Smooth muscle cell of the brain vasculature (primary cell): ENCODE measurements around the gene TXNL4A.
"Not testable (repeated sequence)": the region's sequence is repeated elsewhere in the genome, so short reads cannot be mapped to it uniquely, and the experiment has no call there.

Source experiments
- DNase-seq: peaks from one replicate; pipeline ENCODE4 v3.0.0-alpha.2; 2012; ENCODE audit warnings: low read depth, low spot score

TXNL4A gene

DNA sequence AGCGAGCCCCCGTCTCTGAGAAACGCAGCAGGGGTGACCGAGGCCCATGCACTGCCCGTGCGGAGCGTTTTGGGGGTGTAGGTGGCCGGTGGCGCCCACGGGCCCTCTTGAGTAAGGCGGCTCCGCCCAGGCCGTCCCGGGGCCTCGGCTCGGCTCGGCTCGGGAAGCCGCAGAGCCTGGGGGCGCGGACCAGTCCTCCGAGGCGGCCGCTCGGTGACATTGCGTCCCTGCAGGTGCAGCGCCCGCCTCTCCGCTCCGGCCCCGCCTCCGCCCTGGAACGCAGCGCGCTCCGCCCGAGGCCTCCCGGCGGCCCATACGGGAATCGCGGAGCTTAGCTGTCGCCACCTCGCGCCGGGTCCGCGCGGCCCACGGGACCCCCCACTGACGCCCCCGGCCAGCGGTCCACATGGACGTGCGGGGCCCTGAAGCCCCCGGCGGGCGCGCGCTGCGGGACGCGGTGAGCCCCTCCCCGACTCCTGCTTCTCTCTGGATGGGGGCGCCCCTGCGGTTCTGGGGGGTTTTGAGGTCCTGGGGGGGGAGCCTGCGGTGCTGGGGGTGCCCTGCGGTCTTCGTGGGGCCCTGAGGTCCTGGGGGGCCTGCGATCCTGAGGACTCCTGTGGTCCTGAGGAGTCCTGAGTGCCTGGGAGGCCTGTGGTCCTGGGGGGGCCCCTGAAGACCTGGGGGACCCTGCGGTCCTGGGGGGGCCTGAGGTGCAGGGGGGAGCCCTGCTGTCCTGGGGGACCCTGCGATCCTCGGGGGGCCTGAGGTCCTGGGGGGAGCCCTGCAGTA is 23.8 kb downstream of the TXNL4A start, which contains the start of gene HSBP1L1:
Gene HSBP1L1 (plus strand): TSS at position 314 of the 789 bp plus-strand sequence. CDS start 93 bp downstream, at position 407.
- DNase-seq = no peak

DNA sequence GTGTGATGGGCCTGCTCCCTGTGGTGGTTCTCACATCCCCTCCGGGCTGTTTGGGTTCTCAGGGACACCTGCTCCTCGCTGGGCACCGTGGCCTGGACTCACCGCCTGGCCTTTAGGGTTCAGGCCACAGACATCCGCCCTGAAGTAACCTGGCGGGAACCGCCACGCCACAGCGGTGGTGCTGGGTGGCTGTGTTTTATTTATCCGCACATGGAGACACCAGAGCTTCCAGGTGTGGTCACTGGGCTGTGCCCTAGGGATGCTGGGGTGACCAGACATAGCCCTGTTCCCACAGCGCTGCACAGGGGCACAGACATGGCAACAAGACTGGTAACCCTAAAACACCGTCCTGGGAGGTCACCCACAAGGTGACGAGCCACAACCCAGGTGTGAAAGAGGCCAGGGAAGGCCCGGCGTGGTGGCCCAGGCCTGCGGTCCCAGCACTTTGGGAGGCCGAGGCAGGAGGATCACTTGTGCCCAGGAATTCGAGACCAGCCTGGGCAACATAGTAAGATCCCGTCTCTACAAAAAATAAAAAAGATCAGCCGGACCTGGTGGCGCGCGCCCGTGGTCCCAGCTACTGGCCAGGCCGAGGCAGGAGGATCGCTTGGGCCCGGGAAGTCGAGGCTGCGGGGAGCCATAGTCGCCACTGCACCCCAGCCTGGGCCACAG is 24.6 kb downstream of the TXNL4A start:
- DNase-seq = no peak

DNA sequence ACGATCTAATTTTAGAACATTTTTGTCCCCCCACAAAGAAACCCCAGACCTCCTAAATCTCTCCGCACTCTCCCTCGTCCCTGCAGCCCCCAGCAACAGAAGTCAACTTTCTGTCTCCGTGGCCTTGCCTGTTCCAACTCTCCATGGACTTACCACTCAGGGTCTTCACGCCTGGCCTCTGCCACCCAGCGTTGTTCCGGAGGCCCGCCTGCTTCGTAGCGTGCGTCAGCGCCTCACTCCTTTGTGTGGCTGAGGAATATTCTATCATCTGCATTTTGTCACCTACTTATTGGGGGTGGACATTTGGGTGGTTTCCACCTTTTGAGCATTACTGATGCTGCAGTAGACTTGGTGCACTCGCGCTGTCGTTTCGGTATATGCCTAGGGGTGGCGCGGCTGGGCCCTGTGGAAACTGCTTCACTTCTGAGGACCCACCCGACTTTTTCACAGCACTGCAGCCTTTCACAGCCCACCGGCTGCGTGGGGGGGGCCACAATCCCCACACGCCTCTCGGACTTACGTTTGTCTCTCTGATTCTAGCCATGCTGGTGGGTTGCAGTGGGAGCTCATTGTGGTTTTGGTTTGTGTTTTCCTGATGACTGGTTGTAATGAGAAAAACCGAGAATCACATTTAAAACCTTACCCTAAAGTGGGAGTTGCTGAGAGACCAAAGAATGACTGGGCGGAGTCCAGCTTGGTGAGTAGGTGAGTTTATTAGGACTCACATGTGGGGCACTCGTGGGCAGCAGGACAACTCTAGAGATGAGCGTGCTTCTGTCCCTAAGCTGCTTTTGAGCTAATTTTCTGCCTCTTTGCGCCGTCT is 25.3 kb downstream of the TXNL4A start:
- DNase-seq = no peak

DNA sequence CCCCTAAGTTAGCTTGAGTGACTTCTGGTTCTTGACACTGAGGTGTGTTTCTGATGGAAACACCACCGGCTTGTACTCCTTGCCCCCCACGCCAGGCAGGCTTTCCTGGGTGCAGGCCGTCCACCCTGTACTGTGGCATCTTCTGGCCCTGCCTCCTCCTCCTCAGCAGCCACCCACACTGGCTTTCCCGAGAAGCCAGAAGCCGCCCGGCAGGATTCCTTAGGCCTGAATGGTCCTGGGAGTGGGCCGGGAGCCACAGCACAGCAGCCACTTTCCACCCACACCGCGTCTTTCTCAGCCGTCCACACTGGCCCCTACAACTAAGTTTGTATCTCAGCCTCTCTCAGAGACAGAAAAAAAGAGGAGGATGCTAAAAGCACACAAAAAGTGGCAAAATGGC is 26.1 kb downstream of the TXNL4A start:
- no peak for DNase-seq

DNA sequence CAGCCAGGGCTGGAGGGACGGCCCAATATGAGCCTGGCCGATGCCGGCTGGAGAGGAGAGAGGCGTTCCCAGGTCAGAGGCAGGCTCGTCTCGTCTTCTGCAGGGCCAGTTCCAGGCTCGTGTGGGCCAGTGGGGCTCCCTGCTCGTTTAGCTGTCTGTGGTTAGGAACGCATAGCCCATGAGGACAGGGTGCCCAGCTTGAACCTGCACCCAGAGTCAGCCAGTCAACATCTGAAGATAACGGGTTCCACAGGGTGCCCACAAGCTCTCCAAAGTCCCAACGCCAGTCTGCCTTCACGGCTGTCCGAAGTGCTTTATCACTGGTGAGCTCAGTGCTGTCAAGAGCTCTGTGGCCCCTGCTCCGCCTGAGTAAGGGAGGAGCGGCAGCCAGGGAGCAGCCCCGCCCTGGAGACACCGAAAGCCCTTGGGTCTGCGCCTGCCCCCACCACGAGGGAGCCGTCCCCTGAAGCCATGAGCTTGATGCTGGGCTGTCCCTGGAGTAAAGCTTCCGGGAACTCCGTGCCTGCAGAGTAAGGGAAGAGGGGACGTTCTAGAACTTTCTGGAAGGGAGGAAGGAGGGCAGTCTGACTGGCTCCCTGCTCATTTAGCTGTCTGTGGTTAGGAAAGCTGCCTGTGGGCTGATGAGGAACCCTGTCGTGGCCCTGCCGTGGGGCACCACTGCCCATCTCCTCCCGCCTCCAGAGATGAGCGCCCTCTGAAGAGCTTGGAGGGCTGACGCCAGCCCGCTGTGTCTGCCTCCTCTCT is 26.7 kb downstream of the TXNL4A start:
- DNase-seq = no peak

DNA sequence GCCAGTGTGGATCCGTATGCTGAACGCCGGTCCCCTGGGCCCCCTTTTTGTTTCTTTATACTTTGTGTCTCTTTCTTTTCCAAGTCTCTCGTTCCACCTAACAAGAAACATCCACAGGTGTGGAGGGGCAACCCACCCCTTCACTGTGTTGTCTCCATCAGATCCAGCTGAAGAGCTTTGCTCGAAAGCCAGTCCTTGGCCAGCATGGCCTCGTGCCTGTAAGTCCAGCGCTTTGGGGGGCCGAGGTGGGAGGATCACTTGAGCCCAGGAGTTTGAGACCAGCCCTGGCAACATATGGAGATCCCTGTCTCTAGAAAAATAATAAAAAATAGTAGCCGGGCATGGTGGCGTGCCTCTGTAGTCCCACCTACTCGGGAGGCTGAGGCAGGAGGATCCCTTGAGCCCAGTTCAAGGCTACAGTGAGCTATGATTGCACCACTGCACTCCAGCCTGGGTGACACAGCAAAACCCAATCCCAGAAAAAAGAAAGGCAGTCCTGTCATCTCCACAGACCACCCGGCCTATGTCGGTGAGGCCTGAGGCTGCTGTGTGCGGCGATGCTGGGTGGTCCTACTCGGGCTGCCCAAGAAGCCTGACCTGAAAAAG is 27.3 kb downstream of the TXNL4A start:
- no peak for DNase-seq

DNA sequence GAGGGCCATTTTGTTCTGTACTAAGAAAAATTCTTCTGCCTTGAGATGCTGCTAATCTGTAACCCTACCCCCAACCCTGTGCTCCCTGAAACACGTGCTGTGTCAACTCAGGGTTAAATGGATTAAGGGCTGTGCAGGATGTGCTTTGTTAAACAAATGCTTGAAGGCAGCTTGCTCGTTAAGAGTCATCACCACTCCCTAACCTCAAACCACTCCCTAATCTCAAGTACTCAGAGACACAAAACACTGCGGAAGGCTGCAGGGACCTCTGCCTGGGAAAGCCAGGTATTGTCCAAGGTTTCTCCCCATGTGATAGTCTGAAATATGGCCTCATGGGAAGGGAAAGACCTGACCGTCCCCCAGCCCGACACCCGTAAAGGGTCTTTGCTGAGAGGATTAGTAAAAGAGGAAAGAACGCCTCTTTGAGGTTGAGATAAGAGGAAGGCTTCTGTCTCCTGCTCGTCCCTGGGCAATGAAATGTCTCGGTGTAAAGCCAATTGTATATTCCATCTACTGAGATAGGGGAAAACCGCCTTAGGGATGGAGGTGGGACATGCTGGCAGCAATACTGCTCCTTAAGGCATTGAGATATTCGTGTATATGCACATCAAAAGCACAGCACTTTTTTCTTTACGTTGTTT is 28.1 kb downstream of the TXNL4A start:
- DNase-seq = not testable (repeated sequence)

DNA sequence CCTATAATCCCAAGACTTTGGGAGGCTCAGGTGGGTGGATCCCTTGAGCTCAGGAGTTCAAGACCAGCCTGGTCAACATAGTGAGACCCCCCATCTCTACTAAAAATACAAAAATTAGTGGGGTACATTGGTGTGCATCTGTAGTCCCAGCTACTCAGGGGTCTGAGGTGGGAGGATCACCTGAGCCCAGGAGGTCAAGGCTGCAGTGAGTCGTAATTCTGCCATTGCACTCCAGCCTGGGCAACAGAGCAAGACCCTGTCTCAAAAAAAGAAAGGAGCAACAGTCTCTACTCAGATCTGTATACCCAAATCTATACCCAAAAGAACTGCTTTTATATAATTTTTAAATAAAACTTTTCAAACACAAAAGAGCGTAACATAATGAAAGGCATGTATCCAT is 29.4 kb downstream of the TXNL4A start:
- no peak for DNase-seq

DNA sequence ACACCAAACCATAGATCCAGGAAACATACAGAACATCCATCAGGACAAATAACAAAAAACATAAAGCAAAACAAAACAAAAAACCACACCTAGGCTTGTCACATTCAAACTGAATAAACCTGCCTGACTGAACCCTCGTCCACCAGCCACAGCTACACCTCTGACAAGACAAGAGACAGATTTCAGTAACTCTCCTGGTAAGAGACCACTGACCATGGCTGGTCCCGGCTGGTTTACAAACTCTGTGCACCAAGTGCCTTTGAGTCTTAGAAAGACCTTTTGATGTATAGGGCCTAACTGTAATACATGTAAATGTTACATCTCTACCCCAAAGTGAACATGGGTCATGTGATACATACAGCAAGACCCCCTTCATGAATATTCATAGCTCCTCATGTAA is 32.1 kb downstream of the TXNL4A start:
- DNase-seq = no peak

DNA sequence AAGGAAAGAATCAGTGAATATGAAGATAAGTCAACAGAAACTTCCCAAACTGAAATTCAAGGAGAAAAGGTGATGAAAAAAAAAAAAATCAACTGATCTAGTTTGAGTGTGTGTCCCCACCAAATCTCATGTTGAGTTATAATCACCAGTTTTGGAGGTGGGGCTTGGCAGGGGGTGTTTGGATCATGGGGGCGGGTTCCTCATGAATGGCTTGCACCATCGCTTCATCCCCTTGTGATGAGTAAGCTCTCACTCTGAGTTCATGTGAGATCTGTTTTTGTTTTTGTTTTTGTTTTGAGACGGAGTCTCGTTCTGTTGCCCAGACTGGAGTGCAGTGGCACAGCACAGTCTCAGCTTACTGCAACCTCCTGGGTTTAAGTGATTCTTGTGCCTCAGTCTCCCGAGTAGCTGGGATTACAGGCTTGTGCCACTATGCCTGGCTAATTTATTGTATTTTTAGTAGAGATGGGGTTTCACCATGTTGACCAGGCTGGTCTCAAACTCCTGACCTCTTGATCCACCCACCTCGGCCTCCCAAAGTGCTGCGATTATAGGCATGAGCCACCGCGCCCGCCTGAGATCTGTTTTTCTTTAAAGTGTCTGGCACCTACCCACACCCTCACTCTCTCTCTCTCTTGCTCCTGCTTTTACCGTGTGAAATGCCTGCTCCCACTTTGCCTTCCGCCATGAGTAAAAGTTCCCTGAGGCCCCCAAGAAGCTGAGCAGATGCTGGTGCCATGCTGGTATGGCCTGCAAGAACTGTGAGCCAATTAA is 32.9 kb downstream of the TXNL4A start:
- DNase-seq = no peak

DNA sequence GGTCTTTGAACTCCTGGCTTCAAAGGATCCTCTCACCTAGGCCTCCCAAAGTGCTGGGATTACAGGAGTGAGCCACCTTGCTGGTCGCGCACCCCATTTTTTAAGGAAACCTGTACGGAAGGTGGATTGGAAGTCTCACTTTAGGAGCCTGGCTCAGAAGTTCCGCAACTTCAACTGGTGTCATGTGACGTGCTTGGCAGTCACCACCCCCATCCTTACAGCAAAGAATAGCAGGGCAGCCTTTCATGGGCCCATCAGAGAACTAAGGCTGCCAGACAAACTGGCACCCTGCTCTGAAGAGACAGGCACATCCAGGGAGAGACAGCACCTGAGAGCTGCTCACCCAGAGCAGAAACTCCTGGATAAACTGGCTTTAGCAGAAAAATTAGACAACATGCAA is 33.6 kb downstream of the TXNL4A start:
- DNase-seq = no peak

DNA sequence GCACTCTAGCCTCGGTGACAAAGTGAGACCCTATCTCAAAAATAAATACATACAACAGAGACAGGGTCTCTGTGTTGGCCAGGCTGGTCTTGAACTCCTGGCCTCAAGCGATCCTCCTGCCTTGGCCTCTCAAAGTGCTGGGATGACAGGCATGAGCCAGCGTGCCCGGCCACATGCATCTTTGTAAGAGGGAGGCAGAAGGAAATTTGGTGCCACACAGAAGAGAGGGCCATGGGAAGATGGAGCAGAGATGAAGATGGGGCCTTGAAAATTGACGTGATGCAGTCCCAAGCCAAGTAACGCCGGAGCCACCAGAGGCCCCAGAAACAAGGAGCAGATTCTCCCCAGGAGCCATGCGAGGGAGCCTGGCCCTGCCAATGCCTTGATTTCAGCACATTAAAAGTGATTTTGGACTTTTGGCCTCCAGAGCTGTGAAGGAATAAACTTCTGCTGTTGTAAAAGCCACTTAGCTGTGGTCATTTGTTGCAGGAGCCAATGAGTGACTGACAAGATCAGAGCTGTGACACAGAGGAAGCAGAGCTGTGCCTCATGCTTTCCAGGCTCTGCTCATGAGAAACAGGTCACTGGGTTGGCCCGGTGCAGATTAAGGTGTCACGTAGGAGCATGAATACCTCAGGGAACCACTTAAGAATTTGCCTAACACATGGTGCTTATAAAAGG is 34.3 kb downstream of the TXNL4A start:
- no peak for DNase-seq

DNA sequence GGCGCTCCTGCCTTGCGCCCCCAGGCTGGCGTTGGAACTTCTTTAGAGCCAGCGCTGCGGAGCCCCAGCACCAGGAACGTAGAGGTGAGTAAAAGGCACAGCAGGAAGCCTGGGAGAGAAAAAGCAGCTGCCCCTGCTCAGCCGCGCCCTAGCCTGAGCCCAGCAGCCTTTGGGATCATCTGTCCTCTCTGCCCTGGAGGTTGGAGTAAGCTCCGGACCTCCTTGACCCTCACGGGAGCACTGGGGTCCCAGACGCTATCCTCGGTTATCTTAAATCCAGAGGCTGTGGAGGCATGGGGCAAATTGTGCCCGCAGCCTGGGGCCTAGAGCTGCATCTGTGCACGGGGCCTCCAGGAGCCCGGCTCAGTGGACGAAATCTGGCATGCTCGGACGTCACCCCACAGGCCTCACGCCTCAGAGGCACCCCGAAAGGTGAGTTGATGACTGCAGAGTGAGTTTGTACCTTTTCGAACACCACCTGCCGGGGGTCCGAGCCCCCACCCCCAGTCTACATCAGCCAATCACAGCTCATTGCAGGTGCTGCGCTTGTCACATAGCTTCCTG is 35.3 kb downstream of the TXNL4A start:
- no peak for DNase-seq

DNA sequence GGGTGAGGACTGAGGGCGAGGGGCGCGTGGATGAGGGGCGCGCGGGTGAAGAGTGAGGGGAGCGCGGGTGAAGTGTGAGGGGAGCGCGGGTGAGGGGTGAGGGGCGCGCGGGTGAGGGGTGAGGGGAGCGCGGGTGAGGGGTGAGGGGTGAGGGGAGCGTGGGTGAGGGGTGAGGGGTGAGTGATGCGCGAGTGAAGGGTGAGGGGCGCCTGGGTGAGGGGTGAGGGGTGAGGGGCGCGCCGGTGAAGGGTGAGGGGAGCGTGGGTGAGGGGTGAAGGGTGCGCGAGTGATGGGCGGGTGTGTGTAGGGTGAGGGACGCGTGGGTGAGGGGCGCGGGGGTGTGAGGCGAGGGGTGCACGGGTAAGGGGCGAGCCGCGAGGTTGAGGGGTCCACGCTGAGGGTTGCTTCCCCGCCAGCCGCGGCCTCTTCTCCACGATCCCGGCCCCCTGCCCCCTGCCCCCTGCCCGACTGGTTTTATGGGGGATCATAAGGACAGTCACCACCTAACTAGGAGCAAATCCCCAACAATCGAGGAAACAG is 35.8 kb downstream of the TXNL4A start:
- DNase-seq = no peak

DNA sequence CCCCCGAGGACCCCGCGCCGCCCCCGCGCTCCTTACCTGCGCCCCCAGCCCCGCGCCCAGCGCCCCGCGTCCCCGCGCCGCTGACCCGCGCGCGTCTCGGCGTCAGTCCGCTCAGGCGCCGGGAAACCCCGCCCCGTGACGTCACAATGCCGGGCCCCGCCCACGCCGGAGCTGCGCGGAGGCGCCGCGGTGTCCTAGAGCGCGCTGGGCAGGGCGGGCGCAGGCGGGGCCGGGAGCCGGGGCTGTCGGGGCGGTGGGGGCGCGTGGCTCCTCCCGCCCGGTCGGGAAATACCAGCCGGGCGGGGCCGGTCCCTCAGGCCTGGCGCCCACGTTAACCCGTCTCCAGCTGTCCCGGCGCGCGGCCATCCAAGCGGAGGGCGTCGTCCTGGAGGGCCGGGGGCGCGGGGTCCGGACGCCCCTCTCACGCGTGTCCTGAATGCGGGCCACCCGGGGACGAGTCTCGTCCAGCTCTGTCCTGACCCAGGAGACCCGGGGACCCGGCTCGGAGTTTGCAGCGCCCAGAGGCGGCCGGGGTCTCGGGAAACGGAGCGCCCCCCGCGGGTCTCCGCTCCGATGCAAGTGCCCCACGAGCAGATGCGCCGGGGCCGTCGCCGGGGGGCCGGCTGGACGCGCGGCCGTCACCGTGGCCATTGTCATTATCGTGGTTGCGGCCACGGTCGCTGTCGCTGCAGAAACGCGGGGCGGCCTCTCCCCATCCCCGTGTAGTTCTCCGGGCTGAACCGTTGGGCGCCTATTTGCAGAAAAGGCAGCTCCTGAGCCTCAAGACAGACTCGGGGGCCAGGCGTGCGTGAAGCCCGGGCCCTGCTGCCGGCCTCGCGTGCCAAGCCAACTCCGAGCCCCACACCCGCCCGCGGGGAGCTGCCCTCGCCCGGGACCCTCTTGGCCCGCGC is 36.6 kb downstream of the TXNL4A start, which contains the start of gene SLC66A2:
Gene SLC66A2 (minus strand): TSS at position 109 of the 911 bp plus-strand sequence. CDS start 727 bp downstream, outside the sequence.
- DNase-seq = no peak

DNA sequence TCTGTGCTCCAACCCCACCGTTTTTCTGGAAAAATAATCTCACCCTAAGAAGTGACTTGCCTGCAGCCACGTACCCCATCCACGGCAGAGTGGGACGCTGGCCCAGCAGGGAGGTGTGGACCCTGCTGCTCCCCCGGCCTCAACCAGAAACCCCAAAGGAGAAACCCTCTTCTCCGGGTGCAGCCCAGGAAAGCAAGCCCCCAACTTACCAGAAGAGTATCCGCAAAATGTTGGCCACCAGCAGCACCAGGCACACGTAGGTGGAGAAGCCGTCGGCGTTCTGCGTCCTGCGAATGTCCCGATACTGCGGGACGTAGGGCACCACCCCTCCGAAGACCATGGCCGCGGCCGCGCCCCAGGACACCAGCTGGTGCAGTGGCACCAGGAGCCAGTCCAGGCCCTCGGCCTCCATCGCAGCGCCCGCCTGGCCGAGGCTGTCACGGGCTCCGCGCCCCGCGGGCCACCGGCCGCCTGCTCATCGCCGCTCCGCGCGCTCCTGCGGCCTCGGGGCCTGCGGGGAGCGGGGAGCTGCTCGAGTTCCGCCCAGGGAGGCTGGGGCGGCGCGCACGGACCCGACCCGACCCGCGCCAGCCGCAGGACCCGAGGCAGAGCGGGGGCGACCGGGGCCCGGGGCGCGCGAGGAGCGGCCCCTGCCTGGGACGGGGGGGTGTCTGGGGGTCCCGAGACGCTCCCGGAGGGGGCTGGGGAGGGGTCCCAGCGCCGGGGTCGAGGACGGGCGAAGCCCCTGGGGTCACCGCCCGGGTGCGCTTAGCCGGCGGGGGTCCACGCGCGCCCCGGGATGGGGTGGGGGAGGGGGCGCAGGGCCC is 37.6 kb downstream of the TXNL4A start:
- DNase-seq = no peak
